DMS114 treated with DMSO at 0.1 percent for 48 hours (cell line): ENCODE results near the gene ZFP36.

ENCODE experiments used
- DNase-seq: peaks from one replicate; lab custom pipeline; 2025; ENCODE audit not compliant: unreplicated experiment; lab: John Stamatoyannopoulos, UW

The ZFP36 gene

DNA sequence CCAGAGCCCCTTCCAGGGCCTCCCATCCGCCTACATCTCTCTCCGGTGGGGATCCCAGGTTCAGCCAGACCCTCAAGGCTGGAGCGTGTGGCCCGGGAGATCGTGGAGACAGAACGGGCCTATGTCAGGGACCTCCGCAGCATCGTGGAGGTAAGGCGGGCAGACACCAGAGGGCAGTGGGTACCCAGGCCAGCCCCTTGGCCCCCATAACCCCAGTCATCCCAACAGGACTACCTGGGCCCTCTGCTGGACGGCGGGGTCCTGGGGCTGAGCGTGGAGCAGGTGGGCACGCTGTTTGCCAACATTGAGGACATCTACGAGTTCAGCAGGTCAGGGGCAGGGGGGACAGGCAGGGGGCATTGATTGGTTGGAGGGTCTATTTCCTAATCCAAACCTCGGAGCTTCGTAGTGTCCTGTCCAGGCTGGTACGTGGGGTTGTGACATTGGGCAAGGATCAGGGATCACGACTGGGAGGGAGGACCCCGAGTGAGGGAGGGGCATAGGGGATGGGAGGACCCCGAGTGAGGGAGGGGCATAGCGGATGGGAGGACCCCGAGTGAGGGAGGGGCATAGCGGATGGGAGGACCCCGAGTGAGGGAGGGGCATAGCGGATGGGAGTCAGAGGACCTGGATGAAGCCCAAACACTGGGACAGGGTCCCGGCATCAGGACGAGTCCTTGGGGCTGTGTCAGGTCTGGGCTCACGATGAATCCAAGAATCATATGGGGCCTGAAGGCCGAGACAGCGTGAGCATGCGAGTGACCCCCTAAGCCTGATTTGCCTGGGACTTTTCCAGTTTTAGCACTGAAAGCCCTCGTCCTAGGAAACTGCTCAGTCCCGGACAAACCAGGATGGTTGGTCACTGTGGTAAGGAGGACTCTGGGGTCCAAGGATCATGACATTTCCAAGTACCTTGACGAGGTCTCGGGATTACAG, 8.7 kb downstream of the ZFP36 start:
- DNase-seq, result no peak

DNA sequence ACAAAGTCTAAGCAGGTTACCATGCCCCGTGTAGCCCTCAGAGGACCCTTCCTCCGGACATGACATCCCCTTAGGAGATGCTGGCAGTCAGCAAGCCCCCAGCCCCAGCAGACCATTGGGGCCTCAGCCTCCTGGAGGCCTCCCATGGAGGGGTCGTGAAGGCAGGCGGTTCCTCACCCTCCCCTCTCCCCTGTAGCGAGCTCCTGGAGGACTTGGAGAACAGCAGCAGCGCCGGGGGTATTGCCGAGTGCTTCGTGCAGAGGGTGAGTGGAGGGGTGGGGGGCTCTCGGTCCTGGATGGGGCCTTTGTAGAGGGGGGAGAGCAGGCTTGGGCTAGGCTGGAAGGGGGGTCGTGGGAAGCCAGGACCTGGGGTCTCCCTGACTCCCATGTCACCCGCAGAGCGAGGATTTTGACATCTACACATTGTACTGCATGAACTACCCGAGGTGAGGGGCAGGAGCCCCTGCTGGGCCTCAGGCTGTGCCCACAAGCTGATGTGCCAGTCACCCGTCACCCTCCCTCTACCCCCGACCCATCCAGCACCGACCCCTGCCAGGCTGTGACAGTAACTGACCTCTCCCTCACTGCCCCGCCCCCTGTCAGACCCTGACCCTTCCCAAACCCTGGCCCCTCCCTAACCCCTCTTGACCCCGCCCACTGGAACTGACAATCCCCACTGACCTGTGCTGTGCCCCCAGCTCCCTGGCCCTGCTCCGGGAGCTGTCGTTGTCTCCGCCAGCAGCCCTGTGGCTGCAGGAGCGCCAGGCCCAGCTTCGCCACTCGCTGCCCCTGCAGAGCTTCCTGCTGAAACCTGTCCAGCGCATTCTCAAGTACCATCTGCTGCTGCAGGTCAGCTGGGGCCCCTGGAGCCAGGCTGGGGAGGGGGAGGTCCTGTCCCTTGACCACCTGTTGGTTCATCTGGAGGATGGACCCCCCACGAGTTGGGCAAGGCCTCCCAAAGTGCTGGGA, 9.8 kb downstream of the ZFP36 start:
- no peak for DNase-seq

DNA sequence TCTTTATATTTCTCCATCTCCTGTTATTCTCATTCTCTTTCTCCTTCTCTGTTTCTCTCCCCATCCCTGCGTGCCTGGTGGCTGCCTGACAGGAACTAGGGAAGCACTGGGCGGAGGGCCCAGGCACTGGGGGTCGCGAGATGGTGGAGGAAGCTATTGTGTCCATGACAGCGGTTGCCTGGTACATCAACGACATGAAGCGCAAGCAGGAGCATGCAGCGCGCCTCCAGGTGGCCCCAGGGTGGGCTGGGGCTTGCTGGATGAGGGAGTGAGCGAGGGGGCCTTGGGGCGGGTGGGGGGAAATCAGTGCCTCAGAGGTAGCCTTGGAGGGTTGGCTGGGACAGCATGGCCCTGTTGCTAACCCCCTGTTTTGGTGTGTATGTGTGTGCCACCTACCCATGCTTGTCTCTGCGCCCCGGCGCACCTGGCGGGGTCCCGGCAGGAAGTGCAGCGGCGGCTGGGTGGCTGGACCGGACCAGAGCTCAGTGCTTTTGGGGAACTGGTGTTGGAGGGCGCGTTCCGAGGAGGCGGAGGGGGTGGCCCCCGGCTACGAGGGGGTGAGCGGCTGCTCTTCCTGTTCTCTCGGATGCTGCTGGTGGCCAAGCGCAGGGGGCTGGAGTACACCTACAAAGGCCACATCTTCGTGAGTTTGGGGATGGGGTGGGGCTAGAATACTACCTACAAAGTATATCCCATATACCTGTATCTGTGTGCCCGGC, 11.0 kb downstream of the ZFP36 start:
- no peak for DNase-seq

DNA sequence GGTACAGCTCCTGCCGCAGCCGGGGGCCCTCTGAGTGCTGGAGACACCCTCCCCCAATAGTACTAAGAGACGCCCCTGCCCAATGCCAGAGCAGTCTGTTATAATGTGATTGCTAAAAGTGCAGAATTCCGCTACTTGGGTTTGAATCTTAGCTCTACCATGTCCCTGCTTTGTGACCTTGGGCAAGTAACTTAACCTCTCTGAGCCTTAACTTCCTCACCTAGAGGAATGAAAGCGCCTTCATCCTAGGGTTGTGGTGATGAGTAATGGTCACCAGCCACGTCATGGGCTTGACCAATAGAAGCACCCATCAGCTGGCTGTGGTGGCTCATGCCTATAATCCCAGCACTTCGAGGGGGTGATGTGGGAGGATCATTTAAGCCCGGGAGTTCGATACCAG, 12.4 kb downstream of the ZFP36 start:
- DNase-seq, result no peak

DNA sequence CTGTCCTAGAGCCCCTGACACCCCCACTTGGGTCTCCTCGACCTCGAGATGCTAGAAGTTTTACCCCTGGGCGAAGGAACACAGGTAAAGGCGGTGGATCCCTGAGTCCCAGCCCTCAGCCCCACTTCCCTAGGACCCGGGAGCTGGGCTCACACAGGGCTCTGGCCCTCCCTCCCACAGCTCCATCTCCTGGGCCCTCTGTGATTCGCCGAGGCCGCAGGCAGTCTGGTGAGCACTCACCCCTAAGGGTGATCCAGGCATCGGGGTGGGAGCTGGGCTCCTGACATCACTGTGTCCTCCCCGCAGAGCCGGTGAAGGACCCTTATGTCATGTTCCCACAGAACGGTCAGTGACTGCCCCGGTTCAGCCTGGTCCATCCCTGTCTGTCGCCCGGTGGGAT, 14.1 kb downstream of the ZFP36 start:
- DNase-seq, result no peak

DNA sequence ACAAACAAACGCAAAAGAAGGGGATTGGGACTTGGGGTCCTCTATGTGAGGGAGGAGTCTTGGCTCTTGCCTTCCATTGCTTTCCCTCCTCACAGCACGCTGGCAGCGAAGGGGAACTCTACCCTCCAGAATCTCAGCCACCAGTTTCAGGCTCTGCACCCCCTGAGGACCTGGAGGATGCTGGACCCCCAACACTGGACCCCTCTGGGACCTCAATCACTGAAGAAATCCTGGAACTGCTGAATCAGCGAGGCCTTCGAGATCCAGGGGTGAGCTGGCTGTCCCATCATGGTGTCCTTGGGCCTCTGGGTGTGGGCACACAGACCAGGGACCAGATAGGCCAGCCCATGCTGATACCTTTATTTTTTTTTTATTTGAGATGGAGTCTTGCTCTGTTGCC, 15.4 kb downstream of the ZFP36 start:
- DNase-seq, result no peak

DNA sequence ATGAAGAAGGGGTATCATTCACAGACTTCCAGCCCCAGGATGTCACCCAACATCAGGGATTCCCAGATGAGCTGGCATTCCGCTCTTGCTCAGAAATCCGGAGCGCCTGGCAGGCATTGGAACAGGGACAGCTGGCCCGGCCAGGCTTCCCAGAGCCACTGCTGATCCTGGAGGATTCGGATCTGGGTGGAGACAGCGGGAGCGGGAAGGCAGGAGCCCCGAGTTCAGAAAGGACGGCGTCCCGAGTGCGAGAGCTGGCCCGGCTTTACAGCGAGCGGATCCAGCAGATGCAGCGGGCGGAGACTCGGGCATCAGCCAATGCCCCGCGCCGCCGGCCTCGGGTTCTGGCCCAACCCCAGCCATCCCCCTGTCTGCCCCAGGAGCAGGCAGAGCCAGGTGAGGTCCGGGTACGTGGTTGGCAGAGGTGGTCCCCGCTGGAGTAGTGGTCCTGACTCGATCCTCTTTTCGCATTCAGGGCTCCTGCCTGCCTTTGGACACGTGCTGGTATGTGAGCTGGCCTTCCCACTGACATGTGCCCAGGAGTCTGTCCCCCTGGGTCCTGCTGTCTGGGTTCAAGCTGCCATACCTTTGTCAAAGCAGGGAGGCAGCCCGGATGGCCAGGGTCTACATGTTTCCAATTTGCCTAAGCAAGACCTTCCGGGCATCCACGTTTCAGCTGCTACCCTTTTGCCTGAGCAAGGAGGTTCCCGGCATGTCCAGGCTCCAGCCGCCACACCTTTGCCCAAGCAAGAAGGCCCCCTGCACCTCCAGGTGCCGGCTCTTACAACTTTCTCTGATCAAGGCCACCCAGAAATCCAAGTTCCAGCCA, 16.8 kb downstream of the ZFP36 start:
- DNase-seq, result no peak

DNA sequence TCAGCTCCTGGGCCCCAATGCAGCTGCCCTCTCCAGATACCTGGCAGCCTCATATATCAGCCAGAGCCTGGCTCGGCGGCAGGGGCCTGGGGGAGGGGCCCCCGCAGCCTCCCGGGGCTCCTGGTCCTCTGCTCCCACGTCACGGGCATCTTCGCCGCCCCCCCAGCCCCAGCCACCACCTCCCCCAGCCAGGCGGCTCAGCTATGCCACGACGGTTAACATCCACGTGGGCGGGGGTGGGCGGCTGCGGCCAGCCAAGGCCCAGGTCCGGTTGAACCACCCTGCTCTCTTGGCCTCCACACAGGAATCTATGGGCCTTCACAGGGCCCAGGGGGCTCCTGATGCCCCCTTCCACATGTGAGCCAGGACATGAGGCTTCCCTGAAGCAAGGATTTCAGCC, 18.3 kb downstream of the ZFP36 start:
- no peak for DNase-seq

DNA sequence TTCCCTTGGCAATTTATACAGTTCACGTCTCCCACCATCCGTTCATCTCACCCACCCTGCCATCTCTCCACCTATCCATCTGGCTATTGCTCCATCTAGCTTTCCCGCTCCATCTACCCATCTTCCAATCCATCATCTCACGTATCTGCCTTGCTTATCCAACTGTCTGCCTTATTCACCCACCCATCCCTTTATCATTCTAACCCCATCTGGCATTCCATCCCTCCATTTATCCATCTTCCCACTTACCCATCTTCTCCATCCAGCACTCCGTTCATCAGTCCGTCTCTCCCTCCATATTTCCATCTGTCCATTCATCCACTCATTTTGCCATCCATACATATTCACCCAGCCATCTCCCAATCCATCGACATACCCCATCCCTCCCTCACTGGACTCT, 19.1 kb downstream of the ZFP36 start:
- no peak for DNase-seq

DNA sequence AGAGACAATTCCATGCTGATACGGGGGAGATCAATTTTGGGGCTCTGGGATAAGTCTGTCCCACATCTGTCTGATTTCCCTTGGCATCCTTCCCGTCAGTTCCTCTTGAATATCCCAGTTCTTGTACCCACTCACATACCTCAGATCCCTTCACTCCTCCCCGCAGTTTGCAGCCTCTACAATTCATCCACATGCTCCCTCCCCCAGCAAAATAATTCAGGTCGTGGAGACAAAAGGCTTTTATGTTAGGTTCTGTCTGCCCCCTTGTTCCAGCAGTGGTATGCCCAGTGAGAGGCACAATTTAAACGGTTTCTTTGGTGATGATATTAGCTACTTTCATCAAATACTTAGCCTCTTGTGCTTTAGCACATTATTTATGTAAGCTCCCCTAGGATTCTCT, 19.5 kb downstream of the ZFP36 start:
- DNase-seq, result no peak

DNA sequence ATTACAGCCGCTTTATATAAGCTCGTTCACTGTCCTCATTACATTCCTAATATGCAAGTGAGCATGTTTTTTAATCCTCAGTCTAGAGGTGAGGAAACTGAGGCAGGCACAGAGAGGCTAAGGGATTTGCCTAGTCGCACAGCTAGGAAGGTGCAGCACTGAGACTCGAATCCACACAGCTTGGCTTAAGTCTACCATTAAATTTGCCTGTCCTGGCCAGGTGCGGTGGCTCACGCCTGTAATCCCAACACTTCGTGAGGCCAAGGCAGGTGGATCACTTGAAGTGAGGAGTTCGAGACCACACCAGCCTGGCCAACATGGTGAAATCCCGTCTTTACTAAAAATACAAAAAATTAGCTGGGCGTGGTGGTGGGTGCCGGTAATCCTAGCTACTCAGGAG, 21.1 kb downstream of the ZFP36 start:
- no peak for DNase-seq

DNA sequence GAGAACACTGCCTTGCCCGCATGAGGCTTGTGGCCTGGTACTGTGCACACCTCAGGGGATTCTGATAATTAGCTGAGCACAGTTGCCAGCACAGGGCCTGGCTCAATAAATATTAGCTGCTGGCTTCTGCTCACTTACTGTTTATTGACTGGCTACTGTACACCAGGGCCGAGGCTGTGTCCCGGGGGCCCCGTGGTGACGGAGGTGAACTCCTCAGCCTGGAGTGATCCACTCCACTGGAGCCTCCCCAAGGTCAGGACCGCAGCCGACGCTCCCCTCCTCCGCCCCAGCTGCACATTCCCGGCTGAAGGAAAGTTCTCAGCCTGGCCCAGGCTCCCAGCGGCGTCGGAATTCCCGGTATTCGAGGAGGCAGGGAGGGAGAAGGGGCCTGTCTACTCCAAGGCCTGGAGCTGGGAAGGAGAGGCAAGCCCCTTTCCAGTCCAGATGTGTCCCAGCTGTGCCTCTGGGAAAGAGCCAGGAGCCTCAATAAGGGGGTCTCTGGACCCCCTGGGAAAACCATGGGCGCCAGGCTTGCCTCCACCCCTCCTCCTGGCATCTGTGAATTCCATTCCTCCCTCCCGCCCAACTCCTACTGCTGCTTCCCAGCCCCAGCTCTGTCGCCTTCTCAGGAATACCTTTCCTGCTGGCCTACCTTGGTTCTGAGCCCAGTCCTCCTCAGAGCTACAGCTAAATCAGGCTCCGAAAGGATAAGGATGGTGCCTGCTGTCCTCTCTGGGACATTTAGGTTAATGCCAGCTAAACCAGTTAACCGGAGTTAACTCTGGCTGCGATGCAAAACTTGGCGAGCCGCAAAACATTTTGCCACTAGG, 21.9 kb downstream of the ZFP36 start:
- peak; percentile 65 for DNase-seq

DNA sequence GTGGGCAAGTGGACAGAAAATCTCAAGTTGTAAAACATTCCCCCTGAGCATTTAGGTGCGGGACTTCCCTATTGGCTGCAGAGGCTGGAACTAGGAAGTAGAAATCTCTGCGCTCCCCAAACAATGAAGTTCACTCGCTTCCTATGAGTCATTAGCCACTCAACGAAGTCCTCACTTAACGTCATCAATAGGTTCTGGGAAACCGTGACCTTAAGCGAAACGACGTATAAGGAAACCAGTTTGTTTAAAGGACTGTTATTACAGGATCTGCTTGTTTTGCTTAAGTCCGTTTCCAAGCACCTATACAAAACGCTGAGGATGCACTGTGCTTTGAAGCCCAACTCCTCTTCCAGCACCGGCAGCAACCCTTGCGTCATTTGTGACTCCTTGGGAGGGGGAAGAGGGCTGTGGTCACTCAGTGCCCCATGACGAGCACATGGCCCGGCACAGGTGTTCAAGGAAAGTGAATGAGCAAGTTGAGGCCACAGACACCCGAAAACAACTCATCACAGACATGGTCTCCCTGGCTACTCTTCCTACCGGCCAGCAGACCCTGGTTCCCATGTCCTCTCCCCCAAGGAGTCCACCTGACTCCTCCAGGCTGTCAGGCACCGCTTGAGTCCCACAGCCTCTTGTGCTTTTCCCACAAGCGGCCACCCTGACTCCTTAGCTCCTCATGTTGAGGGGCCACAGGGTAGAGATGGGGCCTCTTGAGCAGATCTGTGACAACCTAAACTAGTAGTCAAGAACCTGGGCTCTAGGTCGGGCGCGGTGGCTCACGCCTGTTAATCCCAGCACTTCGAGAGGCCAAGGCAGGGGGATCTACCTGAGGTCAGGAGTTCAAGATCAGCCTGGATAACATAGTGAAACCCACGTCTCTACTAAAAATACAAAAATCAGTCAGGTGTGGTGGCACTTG, 24.3 kb downstream of the ZFP36 start:
- peak; percentile 59 for DNase-seq

DNA sequence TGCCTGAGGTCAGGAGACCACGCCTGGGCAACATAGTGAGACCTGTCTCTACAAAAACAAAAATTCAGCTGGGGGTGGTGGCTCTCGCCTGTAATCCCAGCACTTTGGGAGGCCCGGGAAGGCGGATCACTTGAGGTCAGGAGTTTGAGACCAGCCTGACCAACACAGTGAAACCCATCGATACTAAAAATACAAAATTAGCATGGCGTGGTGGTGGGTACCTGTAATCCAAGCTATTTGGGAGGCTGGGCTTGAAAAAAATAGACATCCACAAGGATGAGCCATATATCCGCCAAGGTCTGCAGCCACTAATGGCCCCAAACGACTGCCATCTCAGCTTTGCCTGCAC, 26.0 kb downstream of the ZFP36 start:
- DNase-seq, result no peak

DNA sequence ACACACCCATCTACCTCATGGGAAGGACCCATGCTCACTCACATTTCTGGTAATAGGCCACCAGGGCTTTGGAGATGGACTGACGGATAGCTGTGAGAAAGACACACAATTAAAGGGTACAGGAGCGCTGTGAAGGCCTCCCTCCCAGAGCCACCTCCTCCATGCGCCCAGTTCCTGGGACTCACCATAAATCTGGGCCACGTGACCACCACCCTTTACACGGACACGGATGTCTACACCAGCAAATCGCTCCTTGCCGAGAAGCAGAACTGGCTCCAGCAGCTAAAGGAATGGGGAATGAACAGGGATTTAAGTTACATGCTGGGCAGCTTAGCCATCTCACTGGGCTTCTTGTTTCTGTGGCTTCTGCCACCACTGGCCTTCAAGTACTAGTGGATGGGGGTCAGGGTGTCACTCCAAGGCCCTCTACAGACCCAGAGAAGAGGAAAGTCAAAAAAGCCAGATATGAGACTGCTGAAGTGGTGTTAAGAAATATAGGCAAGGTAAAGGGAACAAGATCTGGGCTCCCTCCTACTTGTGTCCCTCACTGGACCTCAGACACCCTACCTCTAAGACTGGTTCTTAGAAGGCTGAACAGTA, 26.9 kb downstream of the ZFP36 start:
- DNase-seq, result no peak

DNA sequence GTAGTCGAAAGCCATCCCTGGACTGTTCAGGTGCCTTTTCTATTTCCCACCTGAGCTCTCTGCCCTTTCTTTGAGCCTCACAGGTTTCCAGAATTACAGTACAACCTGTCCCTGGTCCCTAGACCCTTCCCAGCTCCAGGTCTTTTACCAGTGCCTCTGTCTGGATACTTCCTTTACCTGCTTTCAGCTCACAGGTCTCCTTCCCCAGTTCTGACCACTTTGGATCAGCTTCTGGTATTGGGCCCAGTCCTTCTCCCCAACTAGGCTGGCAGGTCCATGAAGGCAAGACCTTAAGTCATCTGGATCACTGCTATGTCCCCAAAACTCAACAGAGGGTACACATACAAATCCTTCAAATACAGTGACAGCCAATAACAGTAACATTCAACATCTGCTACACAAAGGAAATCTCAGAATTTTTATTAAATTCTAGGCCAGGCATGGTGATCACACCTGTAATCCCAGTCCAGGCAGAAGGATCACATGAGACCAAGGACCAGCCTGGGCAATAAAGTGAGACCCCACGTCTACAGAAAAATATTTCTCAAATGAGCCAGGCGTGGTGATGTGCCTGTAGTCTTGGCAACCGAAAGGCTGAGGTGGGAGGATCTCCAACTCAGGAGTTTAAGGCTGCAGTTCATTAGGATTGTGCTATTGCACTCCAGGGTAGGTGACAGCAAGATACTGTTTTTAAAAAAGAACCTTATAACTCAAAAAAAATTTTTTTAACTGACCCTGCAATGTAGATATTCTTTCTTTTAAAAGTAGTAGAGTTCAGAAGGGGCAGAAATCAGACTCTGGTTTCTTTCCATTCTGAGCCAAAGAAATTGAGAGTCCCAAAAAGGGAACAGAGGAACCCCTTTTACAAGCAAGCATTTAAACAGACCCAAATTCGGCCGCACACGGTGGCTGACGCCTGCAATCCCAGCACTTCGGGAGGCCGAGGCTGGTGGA, 27.8 kb downstream of the ZFP36 start:
- DNase-seq, result no peak
